NCI-H446 treated with DMSO at 0.1 percent for 48 hours (cell line): ENCODE results near the gene ADRA2B.

Experiments used
- DNase-seq: peaks from one replicate; lab custom pipeline; 2025; lab: John Stamatoyannopoulos, UW

Gene ADRA2B

GRCh38 chr2:96117701-96118588 lies 1.6 kb upstream of the ADRA2B start:
- no peak for DNase-seq

- DNase-seq: no peak
Observed at GRCh38 chr2:96116879-96117533, 635 bp upstream of the ADRA2B start.

DNA sequence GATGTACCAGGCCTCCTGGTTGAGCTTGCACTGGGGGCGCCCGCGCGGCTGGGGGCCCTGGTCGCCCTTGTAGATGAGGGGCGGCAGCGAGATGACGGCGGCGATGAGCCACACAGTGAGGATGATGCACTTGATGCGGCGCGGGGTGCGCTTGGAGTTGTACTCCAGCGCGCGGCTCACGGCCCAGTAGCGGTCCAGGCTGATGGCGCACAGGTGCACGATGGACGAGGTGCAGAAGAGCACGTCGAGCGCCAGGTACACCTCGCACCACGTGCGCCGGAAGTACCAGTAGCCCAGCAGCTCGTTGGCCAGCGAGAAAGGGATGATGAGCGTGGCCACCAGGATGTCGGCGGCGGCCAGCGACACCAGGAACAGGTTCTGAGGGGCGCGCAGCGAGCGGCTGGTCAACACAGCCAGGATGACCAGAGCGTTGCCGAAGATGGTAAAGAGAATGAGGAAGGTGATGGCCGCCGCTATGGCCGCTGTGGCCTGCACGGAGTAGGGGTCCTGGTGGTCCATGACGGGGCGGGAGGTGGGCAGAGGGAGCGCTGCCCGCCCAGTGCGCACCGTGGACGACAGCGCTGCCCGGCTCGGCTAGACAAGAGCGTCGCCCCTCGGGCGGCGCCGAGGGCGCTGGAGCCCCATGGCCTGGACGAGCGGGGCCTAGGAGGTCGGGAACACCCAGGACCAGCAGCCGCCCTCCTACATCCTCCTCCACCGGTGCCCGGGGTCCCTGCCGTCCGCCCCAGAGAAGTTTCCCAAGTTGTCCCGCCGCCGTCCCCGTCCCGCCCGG lies 544 bp downstream of the ADRA2B start:
- DNase-seq: no peak

DNA sequence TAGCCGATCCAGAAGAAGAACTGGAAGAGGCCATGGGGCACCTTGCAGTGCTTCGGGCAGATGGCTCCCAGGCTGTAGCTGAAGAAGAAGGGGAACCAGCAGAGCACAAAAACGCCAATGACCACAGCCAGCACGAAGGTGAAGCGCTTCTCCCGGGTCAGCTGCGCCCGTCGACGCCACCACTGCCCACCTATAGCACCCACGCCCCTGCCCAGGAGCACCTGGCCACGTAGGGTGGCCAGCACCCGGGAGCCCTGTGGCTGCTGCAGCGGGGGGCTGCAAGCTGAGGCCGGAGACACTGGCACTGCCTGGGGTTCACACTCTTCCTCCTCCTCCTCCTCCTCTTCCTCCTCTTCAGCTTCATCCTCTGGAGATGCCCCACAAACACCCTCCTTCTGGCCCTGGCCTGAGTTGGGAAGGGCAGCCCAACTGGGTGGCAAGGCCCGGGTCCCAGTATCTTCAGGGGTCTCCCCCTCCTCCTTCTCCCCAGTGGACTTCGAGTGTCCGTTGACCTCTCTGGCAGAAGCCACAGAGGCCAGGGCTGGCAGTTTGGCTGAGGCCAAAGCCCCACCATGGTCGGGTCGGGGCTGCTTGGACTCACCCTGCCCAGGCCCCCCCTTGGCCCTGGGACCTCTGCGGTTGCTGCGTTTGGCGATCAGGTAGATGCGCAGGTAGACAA lies 1.3 kb downstream of the ADRA2B start:
- DNase-seq: no peak

GRCh38 chr2:96114546-96114902 lies 1.8 kb downstream of the ADRA2B start:
- no peak for DNase-seq

DNA sequence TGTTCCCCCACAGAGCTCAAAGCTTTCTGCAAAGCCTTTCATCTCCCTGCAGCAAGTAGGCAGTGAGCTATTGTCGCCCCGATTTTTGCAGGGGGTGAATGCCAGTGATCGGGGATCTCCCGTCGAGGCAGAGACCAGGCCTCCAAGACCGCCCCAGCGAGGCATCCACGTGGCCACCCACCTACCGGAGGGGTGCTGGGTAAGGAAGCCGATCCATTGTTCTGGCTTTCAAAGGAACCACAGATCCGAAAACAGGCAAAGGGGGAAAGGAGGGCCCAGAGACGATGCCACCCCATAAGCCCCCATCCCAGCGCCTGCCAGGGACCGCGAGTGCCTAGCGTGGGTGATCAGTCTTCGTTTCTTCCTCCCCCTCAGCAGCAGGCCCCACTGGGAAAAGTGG lies 2.4 kb downstream of the ADRA2B start:
- no peak for DNase-seq

DNA sequence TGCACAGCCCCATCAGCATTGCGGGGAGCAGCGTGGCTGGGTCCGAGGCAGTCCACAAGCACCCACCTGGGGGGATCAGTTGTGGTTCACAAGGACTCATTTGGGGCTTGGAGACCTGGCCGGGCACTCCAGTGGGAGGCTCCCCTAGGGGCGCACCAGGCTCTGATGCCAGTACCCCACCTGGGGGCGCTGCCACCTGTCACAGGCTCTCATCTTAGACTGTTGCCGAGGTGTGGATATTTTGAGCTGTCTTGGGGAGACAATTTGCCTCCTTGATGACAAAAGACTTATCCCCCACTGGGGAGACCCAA lies 3.0 kb downstream of the ADRA2B start:
- no peak for DNase-seq

DNA sequence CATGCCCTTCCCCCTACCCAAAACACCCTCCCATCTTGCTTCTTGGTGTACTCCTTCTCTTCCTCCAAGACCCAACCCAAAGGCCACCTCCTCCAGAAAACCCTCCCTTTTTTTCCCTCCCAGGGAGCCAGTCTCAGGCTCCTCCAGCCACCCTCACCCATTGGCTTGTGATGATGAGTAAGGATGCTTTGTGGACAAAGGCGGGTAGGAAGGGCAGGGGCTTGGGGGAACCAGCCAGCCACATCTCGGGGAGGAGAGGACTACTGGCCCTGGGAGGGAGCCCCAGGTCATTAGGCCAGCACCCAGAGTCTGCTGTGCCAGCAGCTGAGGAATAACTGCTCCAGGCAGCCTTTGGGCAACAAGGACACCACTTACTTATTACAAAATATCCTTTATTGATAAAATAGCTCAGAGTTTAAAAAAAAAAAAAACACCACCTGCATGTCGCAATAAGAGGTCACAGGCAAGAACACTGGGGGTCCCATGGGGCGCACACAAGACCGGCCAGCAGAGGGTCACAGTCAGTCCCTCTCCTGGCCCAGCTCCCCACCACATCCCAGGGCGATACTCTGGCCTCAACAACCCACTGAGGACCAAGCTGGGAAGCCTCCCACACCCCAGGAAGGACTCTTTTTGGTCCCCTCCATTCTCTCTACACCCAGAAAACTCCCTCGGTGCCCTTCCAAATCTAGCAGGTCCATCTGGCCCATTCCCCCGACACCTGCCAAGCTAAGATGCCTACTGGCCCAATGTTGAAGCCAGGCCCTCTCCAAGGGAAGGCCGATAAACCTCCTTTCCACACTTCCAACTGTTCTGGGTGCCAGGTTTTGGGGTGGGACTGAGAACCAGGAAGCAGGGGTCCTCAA lies 3.6 kb downstream of the ADRA2B start:
- no peak for DNase-seq

- DNase-seq: no peak
Observed at GRCh38 chr2:96111823-96112500, 4.4 kb downstream of the ADRA2B start.

- no peak for DNase-seq
Observed at GRCh38 chr2:96111257-96111640, 5.1 kb downstream of the ADRA2B start.

GRCh38 chr2:96110621-96111256 lies 5.6 kb downstream of the ADRA2B start:
- no peak for DNase-seq

DNA sequence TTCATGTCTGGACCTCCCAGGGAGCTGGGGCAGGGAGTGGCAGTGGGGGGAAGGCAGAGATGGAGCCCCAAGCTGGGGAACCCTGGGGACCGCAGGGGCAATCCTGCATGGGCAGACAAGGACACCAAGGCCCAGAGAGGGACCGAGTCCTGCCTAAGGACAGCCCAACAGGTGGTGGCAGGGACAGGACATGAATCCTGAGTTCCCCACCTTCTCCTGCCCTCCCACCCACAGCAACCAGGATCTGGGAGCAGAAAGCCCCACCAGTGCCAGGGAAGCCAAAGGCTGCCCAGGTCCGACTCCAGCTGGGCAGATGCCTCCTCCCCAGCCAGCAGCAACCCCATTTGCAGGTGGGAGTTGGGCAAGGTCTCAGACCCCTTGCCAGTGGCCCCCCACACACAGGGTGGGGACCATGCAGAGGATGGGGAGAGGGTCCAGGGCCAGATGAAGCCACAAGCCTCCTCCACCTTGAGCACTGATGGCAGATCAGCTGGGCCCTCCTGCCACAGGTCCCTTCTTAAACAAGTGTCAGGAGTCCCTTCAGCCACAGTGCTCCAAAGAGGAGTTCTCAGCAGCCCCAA lies 6.3 kb downstream of the ADRA2B start:
- DNase-seq: no peak

DNA sequence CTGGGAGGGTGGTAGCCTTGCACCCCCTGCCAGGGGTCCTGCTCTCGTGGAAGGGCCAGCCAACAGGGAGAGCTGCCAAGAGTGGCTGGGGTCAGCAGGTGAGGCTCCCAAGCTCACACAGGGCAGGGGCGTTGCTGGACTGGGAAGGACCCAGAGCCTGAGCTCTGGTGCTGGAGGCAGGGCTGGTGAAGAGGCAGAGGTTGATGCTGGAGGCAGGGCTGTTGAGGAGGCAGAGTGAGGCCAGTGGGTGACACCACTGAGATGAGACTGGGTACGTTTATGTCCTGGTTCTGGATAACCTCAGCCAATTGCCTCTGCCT lies 7.0 kb downstream of the ADRA2B start:
- DNase-seq: no peak

DNA sequence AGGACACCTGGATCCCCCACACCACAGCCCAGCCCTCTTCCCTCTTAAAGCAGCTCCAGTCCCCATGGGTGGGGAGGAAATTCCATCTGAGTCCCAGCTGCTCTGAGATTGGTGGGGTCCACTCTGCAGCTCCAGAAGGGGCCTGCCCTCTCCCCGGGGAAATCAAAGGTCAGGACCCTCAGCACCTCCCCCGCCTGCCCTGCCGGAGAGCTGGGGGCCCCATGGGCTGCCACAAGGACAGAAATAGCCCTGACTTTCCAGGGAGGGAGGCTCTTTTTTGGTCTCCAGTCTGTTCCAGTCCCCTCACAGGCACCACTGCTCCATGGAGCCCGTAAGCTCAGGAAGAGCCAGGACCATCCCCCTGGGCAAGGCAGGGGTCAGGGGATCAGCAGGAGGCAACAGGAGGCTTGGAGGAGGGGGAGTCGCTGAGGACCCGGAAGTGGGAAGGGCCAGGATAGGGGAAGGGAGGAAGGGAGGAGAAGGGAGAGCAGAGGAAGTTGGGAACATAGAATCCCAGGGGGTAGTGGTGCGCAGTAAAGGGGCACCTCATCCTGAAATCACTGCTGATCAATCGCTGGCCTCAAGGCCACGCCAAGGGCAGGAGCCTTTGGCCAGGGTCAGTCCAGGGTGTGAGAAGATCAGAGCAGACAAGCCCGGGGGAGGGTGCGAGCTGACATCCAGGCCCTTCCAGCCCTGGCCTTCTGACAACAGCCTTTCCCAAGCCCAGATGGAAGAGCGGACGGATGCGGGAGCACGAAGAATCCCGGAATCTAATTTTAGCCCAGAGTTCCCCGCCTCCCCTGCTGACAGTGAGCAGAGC lies 7.6 kb downstream of the ADRA2B start:
- DNase-seq: no peak

- no peak for DNase-seq
Observed at GRCh38 chr2:96108151-96108540, 8.2 kb downstream of the ADRA2B start.

GRCh38 chr2:96107708-96108065 lies 8.7 kb downstream of the ADRA2B start:
- no peak for DNase-seq

- no peak for DNase-seq
Observed at GRCh38 chr2:96106991-96107707, 9.2 kb downstream of the ADRA2B start.

DNA sequence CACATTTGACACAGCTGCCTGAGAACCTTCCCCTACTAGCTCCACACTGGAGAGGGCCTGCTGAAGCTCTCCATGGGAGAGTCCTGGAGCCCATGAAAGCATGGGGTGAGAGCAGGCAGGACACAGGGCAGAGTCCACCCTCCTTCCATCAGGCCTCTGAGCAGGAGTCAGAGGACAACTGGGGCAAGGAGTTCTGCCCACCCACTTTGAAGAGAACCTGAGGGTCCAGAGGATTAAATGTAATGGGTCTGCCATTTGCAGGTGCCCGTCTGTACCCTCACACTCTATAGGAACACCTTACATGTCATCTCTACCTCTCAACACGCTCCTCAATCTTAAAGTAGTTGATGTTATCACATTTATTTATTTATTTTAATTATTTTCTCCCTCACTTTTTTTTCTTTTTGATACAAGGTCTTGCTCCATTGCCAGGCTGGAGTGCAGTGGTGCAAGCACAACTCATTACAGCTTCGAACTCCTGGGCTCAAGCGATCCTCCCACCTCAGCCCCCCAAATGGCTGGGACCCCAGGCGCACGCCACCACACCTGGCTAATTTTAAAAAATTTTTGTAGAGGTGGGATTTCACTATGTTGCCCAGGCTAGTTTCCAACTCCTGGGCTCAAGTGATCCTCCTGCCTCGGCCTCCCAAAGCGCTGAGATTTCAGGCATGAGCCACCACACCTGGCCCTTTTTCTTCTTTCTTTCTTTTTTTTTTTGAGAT lies 10.2 kb downstream of the ADRA2B start:
- DNase-seq: no peak
